HG02588 (cell line): ENCODE measurements around the gene PARVG.

Experiments used
- ATAC-seq: cut with Tn5 transposase; IDR thresholded peaks from one replicate; pipeline ENCODE4 v1.9.1; 2021; ENCODE audit warnings: mild to moderate bottlenecking, moderate library complexity; ENCODE audit not compliant: unreplicated experiment

Gene PARVG

DNA sequence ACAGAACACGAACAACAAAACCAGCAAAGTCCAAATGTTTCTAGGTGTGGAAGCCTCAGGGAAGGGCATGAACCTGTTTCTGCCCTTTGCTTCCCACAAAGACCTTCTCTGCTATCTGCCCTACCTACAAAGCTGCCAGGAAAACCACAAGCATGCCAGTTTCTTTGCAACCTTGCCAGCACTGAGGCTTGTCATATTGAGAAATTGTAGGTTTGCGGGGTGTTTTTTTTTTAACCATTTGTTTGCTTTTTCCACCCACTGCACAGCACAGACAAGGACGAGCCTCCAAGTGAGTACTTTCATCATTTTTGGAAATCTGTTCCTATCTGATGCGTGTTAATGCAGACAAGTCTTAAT, 12.8 kb downstream of the PARVG start:
- no peak for ATAC-seq

DNA sequence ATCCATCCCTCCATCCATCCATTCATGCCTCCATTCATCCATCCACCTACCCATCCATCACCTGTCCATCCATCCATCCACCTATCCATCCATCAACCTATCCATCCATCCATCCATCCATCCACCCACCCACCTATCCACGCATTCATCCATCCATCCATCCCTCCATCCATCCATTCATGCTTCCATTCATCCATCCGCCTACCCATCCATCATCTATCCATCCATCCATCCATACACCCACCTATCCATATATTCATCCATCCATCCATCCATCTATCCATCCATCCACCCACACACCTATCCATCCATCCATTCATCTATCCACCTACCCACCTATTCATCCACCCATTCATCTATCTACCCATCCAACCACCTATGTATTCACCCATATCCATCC, 13.8 kb downstream of the PARVG start:
- ATAC-seq, result no peak

DNA sequence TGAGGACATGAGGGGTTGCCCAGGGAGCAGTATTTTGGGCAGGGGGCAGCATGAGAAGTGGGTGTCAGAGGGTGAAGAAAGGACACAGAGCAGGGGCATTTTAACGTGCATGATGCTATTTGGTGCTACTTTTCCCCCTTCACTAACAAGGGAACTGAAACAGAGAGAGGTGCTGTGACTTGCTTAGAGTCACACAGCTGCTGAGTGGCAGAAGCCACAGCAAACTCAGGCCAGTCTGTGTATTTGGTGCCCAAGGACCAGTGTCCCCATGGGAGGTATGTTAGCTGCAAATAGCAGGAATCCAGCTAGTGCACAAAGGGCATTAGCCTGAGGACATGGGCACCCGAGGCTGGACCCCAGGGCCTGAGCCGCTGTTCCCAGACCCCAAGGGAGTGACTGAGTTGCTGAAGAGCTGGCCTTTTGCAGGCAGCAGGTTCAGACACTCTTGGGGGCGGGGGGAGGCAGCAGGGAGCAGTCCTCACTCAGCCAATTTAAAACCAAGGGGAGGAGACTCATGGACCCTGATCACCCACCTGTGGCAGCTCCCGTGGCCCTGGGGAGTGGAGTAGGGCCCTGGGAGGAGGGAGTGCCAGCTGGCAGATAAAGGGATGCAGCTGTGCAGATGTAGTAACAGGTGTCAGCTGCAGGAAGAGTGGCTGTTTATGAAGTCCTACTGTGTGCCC, 14.6 kb downstream of the PARVG start:
- no peak for ATAC-seq

DNA sequence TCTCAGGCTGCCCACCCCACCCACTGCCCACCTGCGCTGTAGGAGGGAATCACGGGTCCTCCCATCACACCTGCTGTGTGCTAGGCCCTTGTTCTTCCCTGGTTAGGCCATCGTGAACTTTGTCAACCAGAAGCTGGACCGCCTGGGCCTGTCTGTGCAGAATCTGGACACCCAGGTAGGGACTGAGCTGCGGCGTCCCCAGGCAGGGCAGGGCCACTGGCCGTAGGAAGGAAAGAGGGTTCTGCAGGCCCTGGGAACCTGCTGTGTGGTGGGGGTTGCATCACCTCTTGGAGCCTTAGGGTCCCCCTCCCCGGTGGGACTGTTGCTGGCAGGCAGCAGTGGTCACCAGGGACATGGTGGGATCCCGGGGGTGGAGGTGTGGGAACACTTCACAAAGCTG, 15.5 kb downstream of the PARVG start:
- no peak for ATAC-seq

DNA sequence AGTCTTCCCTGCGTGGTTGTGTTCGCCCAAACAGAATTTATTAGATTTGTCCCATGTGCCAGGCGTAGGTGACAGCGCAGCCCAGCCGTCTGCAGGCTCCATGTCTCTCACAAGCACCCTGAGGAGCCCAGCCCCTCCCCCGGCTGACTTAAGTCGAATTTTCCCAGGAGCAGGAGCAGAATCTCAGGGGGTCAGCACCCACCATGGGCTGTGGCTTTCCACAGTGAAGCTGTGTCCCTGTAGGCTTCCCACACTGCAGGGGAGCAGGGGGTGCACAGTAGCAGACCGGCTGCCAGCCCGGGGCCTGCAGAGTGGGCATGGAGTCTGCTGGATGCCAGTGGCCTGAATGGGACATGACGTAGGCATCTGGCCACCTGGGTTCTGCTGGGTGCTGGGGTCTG, 16.0 kb downstream of the PARVG start:
- no peak for ATAC-seq

DNA sequence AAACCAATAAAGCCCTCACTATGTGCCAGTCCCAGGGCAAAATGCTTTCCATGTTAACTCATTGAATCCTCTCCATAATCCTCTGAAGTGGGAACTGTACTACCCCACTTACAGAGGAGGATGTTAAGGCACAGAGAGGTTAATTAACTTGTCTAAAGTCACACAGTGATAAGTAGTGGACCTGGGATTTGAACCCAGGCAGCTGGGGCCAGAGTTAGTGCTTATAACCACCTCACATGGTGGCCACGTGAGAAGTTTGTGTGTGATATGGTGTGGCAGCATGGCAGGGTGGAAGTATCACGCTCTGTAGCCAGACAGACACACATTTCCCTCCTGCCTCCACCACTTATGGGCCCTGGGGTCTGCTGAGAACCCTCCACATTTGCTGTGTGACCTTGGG, 16.5 kb downstream of the PARVG start:
- ATAC-seq, result no peak

DNA sequence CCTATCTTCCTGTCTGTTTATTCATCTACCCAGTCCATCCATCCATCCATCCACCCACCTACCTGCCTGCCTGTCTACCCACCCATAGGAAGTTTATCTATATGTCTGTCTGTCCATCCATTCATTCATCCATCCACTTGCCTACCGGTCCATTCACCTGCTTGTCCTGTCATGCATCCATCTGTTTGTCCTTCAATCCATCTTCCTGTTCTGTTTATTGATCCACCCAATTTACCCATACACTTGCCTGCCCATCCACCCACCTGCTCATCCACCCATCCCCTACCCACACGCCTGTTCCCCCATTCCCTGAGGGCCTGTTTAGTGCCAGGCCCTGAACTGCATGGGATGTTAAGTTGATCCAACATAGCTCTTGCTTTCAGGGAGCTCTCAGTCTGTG, 18.4 kb downstream of the PARVG start:
- no peak for ATAC-seq

DNA sequence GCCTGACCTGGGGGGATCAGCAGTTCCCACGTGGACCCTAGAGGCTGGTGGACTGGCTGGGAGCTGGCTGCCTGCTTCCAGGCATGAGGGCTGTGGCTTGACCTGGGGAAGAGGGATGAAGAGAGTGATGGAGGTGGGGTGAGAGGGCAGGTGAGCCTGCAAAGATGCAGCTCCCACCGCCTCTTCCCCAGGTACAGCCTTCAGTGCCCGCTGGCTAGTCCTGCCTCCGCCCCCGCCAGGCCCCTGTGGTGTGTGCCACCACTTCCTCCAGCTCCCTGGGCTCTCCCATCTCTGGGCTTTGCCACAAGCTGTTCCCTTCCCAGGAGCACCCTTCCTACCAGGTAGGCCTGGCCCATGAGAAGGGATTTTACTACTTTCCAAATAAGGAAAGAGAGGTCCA, 19.1 kb downstream of the PARVG start:
- no peak for ATAC-seq

DNA sequence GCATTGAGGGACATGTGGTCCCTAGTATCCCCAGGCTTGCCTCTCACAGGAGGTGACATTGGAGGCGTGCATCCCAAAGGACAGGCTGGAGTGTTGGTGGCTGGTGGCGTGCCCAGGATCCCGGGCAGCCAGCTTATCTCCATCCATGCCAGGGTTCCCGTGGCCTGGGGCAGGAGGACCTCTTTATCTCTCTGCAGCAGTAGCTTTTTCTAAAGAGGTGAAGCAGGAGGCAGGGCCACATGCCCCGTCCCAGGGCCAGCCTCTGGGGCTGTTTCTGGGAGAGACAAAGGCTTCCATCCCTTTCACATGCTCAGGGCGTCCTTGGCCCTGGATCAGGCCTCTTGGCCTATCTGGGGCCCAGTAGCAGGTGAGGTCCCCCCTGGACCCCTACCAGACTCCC, 19.7 kb downstream of the PARVG start:
- ATAC-seq, result no peak

DNA sequence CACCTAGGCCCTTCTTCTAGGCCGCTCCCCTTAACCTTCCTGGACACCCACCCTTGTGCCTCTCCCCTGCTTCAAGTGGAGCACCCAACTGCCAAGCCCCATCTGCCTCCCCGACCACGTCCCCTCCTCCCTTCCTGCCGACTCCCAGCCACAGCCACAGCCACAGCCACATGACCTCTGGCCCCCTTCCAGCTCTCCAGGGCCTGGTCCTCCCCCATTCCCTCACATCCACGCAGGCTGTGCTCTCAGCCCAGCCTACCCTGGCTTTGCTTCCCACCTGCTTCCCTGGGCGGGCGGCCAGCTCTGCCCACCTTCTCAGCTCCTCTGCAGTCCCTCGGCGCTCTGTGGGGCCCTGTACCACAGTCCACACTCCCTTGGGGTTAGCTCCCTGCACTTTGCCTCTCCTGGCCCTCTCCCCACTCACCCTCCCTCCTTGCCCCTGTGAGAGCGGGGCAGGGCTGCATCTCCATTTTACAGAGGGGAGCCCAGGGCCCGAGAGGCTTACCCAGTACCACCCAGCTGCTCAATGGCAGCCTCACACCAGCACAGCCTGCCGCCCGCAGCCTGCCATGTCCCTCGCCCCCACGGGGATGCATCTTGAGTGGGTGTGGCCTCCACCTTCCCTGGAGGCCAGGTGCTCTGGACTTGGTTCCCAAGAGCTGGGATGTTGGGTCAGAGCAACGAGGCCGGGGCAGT, 20.3 kb downstream of the PARVG start:
- no peak for ATAC-seq

DNA sequence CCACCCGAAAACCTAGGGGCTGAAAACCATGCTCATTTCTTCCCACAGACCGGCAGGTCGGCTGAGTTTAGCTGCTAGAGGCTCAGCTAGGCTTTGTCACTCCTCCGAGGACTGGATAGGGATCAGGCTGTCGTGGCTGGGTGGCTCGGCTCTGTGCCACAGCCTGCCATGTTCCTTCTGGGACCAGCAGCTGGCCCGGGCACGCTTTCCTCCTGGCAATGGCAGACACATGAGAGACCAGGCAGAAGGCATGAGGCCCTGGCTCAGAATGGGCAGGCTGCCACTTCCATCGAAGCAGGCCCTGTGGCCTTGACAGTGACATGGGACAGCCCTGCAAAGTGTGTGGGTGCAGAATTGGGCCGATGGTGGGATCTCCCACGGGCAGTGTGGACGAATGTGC, 20.9 kb downstream of the PARVG start:
- no peak for ATAC-seq

DNA sequence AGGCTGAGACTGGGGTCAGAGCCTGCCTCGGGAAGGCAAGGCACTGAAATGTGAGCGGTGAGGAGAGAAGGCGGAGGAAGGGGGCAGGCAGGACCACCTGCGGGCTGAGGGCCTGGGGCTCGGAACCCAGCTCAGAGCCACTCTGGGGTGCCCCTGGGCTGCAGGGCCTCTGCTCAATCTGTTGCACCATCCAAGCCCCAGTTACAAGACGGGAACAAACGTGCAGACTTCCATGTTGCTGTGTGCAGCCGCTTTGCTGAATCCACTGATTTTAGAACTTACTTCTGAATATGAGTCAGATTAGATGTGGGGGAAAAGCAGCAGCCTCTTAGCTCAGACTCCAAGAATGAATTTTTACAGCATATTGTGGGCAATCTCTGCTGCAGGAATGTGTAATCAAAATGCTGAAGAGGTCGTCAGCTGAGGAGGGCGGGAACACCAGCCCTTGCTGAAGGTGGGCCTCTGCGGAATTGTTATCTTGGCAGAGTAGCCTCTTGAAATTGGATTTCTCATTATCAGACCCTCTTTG, 21.6 kb downstream of the PARVG start:
- no peak for ATAC-seq

DNA sequence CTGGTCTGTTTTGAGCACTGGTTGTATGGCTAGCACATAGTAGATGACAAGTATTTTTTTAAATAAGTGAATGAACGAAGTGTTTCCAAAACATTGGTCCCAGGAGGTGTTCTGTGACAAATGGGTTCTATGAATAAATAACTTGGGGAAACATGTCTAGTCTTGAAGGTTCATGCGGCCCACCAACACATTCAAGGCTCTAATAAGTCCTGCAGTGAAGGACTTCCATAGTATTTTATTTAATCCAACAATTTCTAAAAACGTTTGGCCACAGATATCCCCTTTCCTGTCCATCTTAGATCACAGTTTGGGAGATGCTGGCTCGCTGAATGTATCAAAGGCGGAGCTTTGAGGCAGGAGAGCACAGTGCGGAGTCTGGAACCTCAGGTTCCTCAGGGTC, 22.5 kb downstream of the PARVG start:
- no peak for ATAC-seq

DNA sequence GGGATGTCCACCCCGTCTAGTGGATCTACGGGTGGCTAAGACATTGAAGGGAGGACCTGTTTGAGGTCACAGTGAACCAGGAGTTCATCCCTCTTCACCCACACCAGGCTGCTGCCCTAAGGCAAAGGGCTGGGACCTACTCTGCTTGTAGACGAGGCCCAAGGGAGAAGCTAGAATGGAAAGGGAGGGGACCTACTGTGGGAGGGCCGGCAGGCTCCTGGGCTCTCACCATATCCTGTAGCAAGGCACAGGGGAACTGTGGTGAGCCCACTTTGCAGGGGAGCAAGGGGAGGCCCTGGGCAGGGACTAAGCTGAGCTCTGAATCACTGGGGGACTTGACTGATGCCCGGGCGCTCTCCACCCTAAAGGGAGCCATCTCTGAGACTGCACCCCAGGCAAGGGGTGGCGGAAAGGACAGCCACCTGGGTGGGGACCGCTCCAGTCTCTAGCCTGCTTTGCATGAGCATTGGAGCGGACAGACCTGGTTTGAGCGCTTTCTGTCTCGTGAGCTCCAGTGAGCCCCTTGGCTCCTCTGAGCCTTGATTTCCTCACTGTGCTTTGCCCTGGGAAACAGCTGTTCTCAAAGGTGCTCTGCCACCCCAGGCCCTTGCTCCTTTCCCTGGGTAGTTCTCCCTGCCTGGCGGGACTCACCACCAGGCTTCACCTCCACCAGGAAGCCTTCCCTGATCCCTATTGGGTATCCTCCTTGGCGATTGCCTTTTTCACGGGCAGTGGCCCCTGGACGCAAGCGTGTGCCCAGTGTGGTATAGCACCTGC, 24.2 kb downstream of the PARVG start:
- no peak for ATAC-seq

DNA sequence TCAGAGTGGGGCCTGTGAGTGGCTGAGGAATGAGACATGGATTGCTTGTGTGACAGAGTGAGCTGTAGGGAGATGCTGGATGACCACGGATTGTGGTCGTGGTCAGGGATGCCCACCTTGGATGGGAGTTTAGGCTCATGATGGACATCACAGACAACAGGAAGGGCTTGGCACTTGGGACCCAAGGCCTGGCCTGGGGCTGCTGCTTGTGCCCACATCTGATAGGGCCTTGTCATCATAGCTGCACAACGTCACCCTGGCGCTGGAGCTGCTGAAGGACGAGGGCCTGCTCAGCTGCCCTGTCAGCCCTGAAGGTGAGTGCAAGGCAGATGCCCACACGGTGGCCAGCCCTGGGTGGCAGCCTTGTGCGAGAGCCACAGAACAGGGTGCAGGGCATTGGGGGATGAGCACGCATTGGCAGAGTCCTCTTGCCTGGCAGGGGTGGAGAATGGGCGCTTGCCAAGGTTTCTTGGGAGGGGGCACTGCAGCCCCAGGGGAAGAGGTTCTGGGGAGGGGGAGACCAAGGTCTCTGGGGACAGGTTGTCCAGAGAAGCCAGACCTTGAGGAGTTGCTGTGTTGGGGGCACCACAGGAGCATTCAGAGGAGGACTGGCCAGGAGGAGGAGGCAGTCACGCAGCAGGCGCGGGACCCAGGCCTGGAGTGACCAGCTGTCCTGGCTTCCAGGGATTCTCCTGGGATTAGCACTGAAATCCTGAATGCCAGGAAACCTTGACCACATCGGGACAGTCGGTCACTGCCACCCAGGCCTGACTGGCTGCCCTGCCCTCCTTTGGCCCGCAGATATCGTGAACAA, 25.0 kb downstream of the PARVG start:
- ATAC-seq, result no peak

DNA sequence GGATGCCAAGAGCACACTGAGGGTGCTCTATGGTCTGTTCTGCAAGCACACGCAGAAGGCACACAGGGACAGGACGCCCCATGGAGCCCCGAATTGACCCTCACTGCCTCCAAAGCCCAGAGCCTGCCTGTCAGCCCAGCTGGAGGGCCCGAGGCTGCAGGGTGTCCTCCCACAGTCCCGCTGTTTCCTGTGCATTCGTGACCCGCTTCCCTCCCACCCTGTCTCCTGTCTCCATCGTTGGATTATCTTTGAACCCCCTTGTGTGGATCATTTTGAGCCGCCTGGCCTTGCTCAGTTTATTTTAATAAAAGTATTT, 25.6 kb downstream of the PARVG start:
- ATAC-seq, result no peak

DNA sequence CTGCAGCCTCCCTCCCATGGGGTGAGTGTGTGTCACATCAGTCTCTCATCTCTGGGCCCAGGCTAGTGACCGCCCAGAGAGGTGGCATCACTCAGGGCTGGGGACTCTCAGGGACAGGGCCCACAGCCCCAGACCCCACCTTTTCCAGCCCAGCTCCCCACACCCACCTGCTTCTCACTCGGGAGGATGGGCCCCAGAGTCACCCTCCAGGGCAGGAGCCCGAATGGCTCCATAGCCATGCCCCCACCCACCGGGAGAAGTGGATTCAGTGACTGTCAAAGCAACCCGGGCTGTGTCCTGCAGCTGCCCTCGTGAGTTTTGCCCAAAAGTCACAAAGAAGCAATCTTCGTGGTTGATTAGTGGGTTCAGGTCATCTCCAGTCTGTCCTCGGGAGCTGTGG, 26.0 kb downstream of the PARVG start:
- no peak for ATAC-seq

DNA sequence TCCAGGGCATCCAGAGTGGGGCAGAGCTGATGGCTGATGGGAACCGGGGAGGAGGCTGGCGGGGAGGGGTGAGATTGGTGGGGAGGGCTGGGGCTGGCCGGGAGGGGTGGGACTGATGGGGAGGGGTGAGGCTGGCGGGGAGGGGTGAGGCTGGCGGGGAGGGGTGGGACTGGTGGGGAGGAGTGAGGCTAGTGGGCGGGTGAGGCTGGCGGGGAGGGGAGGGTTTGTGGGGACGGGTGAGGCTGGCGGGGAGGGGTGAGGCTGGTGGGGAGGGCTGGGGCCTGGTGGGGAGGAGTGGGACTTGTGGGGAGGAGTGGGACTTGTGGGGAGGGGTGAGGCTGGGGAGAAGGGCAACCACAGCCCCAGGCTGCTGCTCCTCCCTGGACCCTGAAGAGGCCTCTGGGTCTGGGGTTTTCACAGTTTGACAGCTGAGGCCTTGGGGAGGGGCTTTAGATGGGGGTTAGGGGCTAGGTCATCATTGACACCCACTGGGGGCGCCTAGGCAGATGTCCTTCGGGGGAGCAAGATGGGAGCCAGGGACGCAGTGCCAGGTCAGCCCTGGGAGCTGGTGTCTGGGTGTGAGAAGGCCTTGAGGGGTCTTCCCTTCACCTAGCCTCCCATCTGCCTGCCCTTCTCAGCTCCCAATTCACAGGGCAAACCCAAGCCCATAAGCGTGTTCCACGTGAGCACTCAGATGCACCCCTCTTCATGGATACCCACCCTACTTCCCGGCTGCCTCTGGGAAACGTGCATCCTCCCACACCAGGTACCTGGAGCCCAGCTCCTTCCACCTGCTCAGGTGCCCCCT, 26.7 kb downstream of the PARVG start:
- no peak for ATAC-seq

DNA sequence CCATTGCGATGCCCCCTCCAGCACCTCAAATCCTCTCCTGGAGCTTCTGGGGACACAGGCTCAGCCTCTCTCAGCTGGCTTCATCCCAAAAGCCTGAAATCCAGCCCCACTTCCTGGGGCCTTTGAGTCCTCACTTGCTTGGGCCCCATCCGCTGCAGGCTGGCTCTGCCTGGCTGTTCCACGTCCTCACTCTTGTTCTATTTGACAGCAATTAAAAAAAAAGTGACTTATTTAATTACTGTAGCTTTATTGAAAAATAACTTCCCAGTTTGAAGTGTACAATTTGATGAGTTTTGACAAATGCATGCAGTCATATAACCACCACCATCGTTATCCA, 27.2 kb downstream of the PARVG start:
- ATAC-seq, result no peak

DNA sequence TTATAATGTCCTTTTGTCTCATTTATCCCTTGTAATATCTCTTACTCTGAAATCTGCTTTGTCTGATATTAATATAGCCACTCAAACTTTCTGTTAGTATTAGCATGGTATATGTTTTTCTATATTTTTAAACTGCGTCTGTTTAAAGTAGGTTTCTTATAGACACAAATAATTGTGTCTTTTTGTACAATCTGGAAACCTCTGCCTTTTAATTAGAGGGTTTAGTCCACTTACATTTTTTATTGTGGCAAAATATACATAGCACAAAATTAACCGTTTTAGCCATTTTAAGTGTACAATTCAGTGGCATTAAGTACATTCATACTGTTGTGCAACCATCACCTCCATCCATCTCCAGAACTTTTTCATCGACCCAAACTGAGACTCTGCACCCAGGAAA, 28.6 kb downstream of the PARVG start:
- ATAC-seq, result no peak

DNA sequence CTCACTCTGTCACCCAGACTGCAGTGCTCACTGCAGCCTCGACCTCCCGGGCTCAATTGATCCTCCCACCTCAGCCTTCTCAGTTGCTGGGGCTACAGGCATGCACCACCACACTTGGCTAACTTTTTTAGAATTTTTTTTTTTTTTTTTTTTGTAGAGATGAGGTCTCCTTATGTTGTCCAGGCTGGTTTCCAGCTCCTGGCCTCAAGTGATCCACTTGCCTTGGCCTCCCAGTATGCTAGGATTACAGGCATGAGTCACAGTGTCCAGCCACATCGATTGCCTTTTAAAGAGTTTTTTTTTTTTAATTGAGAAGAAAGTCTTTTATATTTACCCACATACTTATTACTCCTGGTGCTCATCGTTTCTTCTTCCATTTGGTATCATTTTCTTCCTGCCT, 30.0 kb downstream of the PARVG start:
- ATAC-seq, result no peak
